CD14-positive monocyte (primary cell): ENCODE measurements around the gene SPAG9. TPM values are rescaled to one million over a fixed set of nuclear protein-coding genes. Genes with fewer than 3 reads are reported as not detected.

Experiments used
- DNase-seq, 3 donors: peaks; one replicate each; pipeline ENCODE4 v3.0.0-alpha.2; 2011 to 2022
- H2AFZ ChIP-seq: 2 replicates; pipeline ENCODE4 v1.6.0; 2012; ENCODE audit warnings: mild to moderate bottlenecking, low read depth, low read length, inconsistent platforms; ENCODE audit not compliant: insufficient read depth, poor library complexity, severe bottlenecking
- H3K27ac ChIP-seq, 2 donors: 1 replicate in 1 of 2; 2 replicates in 1 of 2; pipeline ENCODE4 v1.5.1; 2012 to 2013; ENCODE audit warnings: low read length in 2 of 2, control low read depth in 1 of 2, inconsistent platforms in 1 of 2, low read depth in 1 of 2, mild to moderate bottlenecking in 1 of 2
- H3K27me3 ChIP-seq, 2 donors: one replicate each; pipeline versions ENCODE4 v1.6.0 to v1.6.1; 2011 to 2013; ENCODE audit warnings: low read length in 2 of 2; ENCODE audit not compliant: control insufficient read depth in 2 of 2, insufficient read depth in 2 of 2
- H3K36me3 ChIP-seq, 2 donors: replicated peaks in 1 of 2; 1 replicate in 1 of 2; 2 replicates in 1 of 2; pipeline versions ENCODE4 v1.5.1 to v1.6.1; 2012 to 2013; ENCODE audit warnings: low read length in 2 of 2, control low read depth in 1 of 2, inconsistent platforms in 1 of 2, mild to moderate bottlenecking in 1 of 2; ENCODE audit not compliant: insufficient read depth in 2 of 2, control insufficient read depth in 1 of 2
- H3K4me1 ChIP-seq, 2 donors: 1 replicate in 1 of 2; 2 replicates in 1 of 2; pipeline versions ENCODE4 v1.5.1 to v1.6.1; 2012 to 2013; ENCODE audit warnings: low read length in 2 of 2, control low read depth in 1 of 2, inconsistent platforms in 1 of 2, mild to moderate bottlenecking in 1 of 2, moderate library complexity in 1 of 2; ENCODE audit not compliant: insufficient read depth in 2 of 2, control insufficient read depth in 1 of 2
- H3K4me2 ChIP-seq: replicated peaks from 2 replicates; pipeline ENCODE3; 2012; ENCODE audit warnings: low read length, moderate library complexity, mild to moderate bottlenecking; ENCODE audit not compliant: poor library complexity, severe bottlenecking; ENCODE audit errors: extremely low read depth
- H3K4me3 ChIP-seq, 3 experiments: fragments of 200-600 bp in 1 of 3; sonication (generic) in 1 of 3; replicated peaks in 1 of 3; 1 replicate in 2 of 3; 2 replicates in 1 of 3; pipeline ENCODE4 v1.5.1; 2011 to 2013; ENCODE audit warnings: low read length in 3 of 3, mild to moderate bottlenecking in 3 of 3, control low read depth in 2 of 3, low read depth in 2 of 3, inconsistent platforms in 1 of 3, moderate library complexity in 1 of 3
- H3K79me2 ChIP-seq: 2 replicates; pipeline ENCODE4 v1.6.0; 2012; ENCODE audit warnings: mild to moderate bottlenecking, control low read depth, inconsistent platforms, low read length, moderate library complexity; ENCODE audit not compliant: insufficient read depth
- H3K9ac ChIP-seq: 2 replicates; pipeline ENCODE4 v1.6.0; 2017; ENCODE audit warnings: low read length, mild to moderate bottlenecking; ENCODE audit not compliant: insufficient read depth, poor library complexity, severe bottlenecking
- H3K9me3 ChIP-seq, 2 donors: replicated peaks in 1 of 2; 1 replicate in 1 of 2; 2 replicates in 1 of 2; pipeline versions ENCODE4 v1.5.1 to v1.6.1; 2012 to 2013; ENCODE audit warnings: low read length in 2 of 2, control low read depth in 1 of 2; ENCODE audit not compliant: control insufficient read depth in 1 of 2, insufficient read depth in 1 of 2
- H4K20me1 ChIP-seq: 2 replicates; pipeline ENCODE4 v1.6.0; 2012; ENCODE audit warnings: mild to moderate bottlenecking, low read length, control low read depth, moderate library complexity; ENCODE audit not compliant: insufficient read depth
- H3K27ac Mint-ChIP-seq, 7 donors: one replicate each; pipeline ENCODE4 v1.8.0; 2020; ENCODE audit warnings: mild to moderate bottlenecking in 7 of 7, mixed read lengths in 7 of 7, moderate library complexity in 6 of 7, inconsistent platforms in 2 of 7
- H3K27me3 Mint-ChIP-seq, 3 donors: one replicate each; pipeline ENCODE4 v1.8.0; 2021 to 2022; ENCODE audit warnings: low read depth in 3 of 3, mild to moderate bottlenecking in 3 of 3, mixed read lengths in 3 of 3, moderate library complexity in 3 of 3, inconsistent platforms in 1 of 3
- H3K36me3 Mint-ChIP-seq, 2 donors: one replicate each; pipeline ENCODE4 v1.8.0; 2020; ENCODE audit warnings: mixed read lengths in 2 of 2, inconsistent platforms in 1 of 2, mild to moderate bottlenecking in 1 of 2
- H3K4me1 Mint-ChIP-seq: one replicate; pipeline ENCODE4 v1.8.0; 2020; ENCODE audit warnings: mild to moderate bottlenecking, mixed read lengths
- H3K4me3 Mint-ChIP-seq, 2 donors: one replicate each; pipeline ENCODE4 v1.8.0; 2020; ENCODE audit warnings: mild to moderate bottlenecking in 2 of 2, mixed read lengths in 2 of 2, moderate library complexity in 1 of 2
- H3K9me3 Mint-ChIP-seq, 7 donors: one replicate each; pipeline ENCODE4 v1.8.0; 2020 to 2022; ENCODE audit warnings: mixed read lengths in 7 of 7, mild to moderate bottlenecking in 6 of 7, moderate library complexity in 6 of 7, inconsistent platforms in 2 of 7
- WGBS: methylation state at CpG from one replicate; pipeline ENCODE4 v1.1.5; 2013; ENCODE audit warnings: missing lambda C conversion rate; ENCODE audit not compliant: insufficient coverage; 5-methylcytosine and 5-hydroxymethylcytosine counted together
- intact Hi-C, 2 donors: fragments of 100-400 bp; cut with micrococcal nuclease; formaldehyde crosslinking; loops; one replicate each; pipeline versions ENCODE4 v1.15.0 to v1.15.1; 2023
- polyA plus RNA-seq, 3 donors: library from polyadenylated mRNA; depleted of rRNA in 1 of 3; unstranded in 2 of 3; stranded (reverse) in 1 of 3; fragments of 300-500 nt in 2 of 3; fragments of >200 nt in 1 of 3; fragmentation: Illumina TruSeq in 2 of 3; gene quantifications; 1 replicate in 2 of 3; 2 replicates in 1 of 3; pipeline ENCODE4 v1.2.3, GENCODE V29; 2012 to 2021
- TF ChIP-seq, protein P1 (sequence below): fragments of 200-600 bp; IDR thresholded peaks from one replicate; pipeline ENCODE4 v1.8.0; 2022; ENCODE audit warnings: antibody characterized with exemption, mild to moderate bottlenecking

Gene SPAG9
- polyA plus RNA-seq, 3 donors: 4.9 to 33.1 (median 8.5) TPM

DNA sequence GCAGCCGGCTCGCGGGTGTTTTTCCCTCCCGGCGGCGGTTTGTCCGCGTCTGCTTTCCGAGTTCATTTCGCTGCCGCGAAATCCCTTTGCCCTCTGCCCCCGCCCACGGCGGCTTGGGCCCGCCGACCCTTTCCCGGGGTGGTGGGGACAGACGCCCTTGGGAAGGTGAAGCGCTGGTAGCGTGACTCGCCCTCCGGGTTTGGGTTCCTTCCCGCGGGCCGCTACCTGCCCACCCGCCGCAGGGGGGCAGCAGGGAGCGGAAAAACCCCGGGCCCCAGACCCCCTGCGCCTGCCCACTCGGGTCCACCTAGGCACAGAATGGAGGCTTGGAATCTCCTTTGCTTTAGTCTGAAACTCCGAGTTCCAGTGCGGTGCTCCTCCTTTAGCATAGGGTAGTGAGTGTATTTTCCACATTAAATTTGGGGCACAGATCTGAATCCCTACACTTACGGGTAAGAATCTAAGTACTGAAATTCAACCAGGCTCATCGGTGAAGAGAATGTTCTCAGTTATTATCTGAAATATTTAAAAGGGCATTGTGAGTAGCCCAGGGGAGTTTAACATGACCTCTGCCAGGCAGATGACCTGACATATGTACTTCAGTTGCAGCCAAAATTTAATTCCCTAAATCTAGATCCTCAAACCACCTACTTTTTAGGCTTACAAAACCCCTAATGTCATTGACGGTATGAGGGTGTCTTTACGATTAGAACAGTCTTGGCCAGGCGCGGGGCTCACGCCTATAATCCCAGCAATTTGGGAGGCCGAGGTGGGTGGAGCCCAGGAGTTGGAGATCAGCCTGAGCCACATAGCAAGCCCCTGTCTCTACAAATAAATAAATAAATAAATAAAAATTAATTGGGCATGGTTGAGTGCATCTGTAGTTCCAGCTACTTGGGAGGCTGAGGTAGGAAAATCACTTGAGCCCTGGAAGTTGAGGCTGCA is 46.6 kb upstream of the SPAG9 start:
- Histone ChIP-seq H3K9me3 (no peaks in the 10 kb centered on the region), H3K79me2 (peaks cover 8% of the 10 kb centered on the region), H3K4me2 (peak overlapping the region; percentile 97), H4K20me1 (no peaks in the 10 kb centered on the region), H2AFZ (peak overlapping the region; percentile 95), H3K4me1 (peaks cover 16 to 24% of the 10 kb centered on the region in 2 donors), H3K27ac (peak overlapping the region; percentile 41 to 92), H3K27me3 (no peaks in the 10 kb centered on the region), H3K36me3 (peaks cover 23 to 49% of the 10 kb centered on the region in 2 donors), H3K9ac (peak overlapping the region; percentile 91), H3K4me3 (peak overlapping the region; percentile 76 to 91 (median 83))
- H3K4me1 Mint-ChIP-seq: peaks cover 23% of the 10 kb centered on the region
- peak overlapping the region in 3 of 7 donors; percentile 80 to 97 (median 86) for H3K27ac Mint-ChIP-seq
- DNase-seq: peak; percentile 18 to 48 (median 41)
- no peaks in the 10 kb centered on the region for H3K9me3 Mint-ChIP-seq
- H3K36me3 Mint-ChIP-seq: peaks cover 43 to 46% of the 10 kb centered on the region in 2 donors
- TF ChIP-seq, protein P1, sequence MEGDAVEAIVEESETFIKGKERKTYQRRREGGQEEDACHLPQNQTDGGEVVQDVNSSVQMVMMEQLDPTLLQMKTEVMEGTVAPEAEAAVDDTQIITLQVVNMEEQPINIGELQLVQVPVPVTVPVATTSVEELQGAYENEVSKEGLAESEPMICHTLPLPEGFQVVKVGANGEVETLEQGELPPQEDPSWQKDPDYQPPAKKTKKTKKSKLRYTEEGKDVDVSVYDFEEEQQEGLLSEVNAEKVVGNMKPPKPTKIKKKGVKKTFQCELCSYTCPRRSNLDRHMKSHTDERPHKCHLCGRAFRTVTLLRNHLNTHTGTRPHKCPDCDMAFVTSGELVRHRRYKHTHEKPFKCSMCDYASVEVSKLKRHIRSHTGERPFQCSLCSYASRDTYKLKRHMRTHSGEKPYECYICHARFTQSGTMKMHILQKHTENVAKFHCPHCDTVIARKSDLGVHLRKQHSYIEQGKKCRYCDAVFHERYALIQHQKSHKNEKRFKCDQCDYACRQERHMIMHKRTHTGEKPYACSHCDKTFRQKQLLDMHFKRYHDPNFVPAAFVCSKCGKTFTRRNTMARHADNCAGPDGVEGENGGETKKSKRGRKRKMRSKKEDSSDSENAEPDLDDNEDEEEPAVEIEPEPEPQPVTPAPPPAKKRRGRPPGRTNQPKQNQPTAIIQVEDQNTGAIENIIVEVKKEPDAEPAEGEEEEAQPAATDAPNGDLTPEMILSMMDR: peak; percentile 89
- peaks cover 0 to 2% (median 0%) of the 10 kb centered on the region in 3 donors for H3K27me3 Mint-ChIP-seq
- peak overlapping the region; percentile 83 to 92 for H3K4me3 Mint-ChIP-seq
- intact Hi-C loops: no loop called here
- under 1% methylated on average over 32 of the region's 42 CpGs for WGBS

DNA sequence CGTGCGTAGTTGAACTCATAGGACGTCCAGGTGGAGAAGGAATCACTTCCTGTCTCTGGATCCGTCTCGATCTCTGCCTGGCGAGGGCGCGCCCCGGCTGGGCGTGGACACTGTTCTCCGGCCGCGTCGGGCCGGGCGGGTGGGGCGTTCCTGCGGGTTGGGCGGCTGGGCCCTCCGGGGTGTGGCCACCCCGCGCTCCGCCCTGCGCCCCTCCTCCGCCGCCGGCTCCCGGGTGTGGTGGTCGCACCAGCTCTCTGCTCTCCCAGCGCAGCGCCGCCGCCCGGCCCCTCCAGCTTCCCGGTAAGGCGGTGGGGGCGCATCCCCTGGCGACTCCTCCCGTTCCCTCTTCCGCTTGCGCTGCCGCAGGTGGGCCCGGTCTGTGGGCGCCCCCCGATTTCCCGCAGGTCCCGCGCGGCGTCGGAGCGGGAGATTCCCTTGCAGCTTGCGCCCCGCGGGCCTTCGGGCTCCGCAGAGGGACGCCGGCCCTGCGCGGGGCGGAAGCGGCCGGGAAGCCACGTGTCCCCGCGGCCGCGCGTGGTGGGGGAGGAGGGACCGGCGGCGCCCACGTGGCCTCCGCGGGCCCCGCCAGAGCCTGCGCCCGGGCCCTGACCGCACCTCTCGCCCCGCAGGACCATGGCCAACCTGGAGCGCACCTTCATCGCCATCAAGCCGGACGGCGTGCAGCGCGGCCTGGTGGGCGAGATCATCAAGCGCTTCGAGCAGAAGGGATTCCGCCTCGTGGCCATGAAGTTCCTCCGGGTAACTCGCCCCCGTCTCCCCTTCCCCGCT is 45.7 kb upstream of the SPAG9 start, which contains the start of gene NME2:
NME2 (plus strand) TSS at position 214 of the 789 bp plus-strand sequence; CDS start at position 634, 420 bp downstream.
- Mint-ChIP-seq H3K4me1 (peaks cover 23% of the 10 kb centered on the region), H3K27ac (peak within 1 kb of the TSS; percentile 89 to 97 (median 93)), H3K4me3 (peak within 1 kb of the TSS; percentile 92 to 99), H3K27me3 (peaks cover 0 to 2% (median 0%) of the 10 kb centered on the region in 3 donors), H3K9me3 (no peaks in the 10 kb centered on the region), H3K36me3 (peaks cover 43 to 46% of the 10 kb centered on the region in 2 donors)
- H3K79me2 ChIP-seq: peaks cover 8% of the 10 kb centered on the region
- no peaks in the 10 kb centered on the region for H4K20me1 ChIP-seq
- H3K4me1 ChIP-seq: peaks cover 16 to 24% of the 10 kb centered on the region in 2 donors
- peak within 1 kb of the TSS; percentile 56 to 92 for H3K27ac ChIP-seq
- peak within 1 kb of the TSS; percentile 97 for H3K4me2 ChIP-seq
- H3K9ac ChIP-seq: peak within 1 kb of the TSS; percentile 91
- peak within 1 kb of the TSS; percentile 76 to 91 (median 83) for H3K4me3 ChIP-seq
- under 1% methylated on average over 96 of the region's 98 CpGs for WGBS
- intact Hi-C loops: no loop called here
- H3K27me3 ChIP-seq: no peaks in the 10 kb centered on the region
- H3K9me3 ChIP-seq: no peaks in the 10 kb centered on the region
- TF ChIP-seq, protein P1: no peak
- DNase-seq: peak; percentile 58 to 67 (median 66)
- peak within 1 kb of the TSS; percentile 95 for H2AFZ ChIP-seq
- H3K36me3 ChIP-seq: peaks cover 30 to 49% of the 10 kb centered on the region in 2 donors
